Neural crest cell (in vitro differentiated cells): ENCODE measurements around the gene CFDP1. TPM values are rescaled to one million over a fixed set of nuclear protein-coding genes. Genes with fewer than 3 reads are reported as not detected.
"Not testable (repeated sequence)": the region's sequence is repeated elsewhere in the genome, so short reads cannot be mapped to it uniquely, and the experiment has no call there.

Experiments
- DNase-seq: peaks from one replicate; pipeline ENCODE4 v3.0.0; 2021; ENCODE audit warnings: low read depth, mixed read lengths, low spot score
- H3K27ac Mint-ChIP-seq: one replicate; pipeline ENCODE4 v1.8.0; 2021; ENCODE audit warnings: mild to moderate bottlenecking, mixed read lengths; ENCODE audit not compliant: unreplicated experiment
- H3K27me3 Mint-ChIP-seq: 2 replicates; pipeline ENCODE4 v1.8.0; 2021; ENCODE audit warnings: low read depth, mild to moderate bottlenecking, mixed read lengths
- H3K36me3 Mint-ChIP-seq: 2 replicates; pipeline ENCODE4 v1.8.0; 2021; ENCODE audit warnings: low read depth, mild to moderate bottlenecking, mixed read lengths
- H3K4me1 Mint-ChIP-seq: 2 replicates; pipeline ENCODE4 v1.8.0; 2021; ENCODE audit warnings: mixed read lengths
- H3K4me3 Mint-ChIP-seq: one replicate; pipeline ENCODE4 v1.8.0; 2021; ENCODE audit warnings: mild to moderate bottlenecking, mixed read lengths
- H3K9me3 Mint-ChIP-seq: 2 replicates; pipeline ENCODE4 v1.8.0; 2021; ENCODE audit warnings: mixed read lengths
- total RNA-seq: library from RNA; stranded (reverse); gene quantifications from 2 replicates; pipeline ENCODE4 v1.2.1, GENCODE V29; 2021
- TF ChIP-seq, protein P1 (sequence below): fragments of 200-600 bp; sonication (generic); conservative IDR thresholded peaks from 2 replicates; pipeline ENCODE4 v1.5.0; 2021; ENCODE audit warnings: antibody characterized with exemption, mild to moderate bottlenecking

Gene CFDP1
- total RNA-seq, 1 donor from 2014 or later, result 99.8 TPM

GRCh38 chr16:75288181-75288580 lies 145.1 kb downstream of the CFDP1 start:
- H3K4me1 Mint-ChIP-seq, result peaks cover 5% of the 10 kb centered on the region
- TF ChIP-seq, protein P1, sequence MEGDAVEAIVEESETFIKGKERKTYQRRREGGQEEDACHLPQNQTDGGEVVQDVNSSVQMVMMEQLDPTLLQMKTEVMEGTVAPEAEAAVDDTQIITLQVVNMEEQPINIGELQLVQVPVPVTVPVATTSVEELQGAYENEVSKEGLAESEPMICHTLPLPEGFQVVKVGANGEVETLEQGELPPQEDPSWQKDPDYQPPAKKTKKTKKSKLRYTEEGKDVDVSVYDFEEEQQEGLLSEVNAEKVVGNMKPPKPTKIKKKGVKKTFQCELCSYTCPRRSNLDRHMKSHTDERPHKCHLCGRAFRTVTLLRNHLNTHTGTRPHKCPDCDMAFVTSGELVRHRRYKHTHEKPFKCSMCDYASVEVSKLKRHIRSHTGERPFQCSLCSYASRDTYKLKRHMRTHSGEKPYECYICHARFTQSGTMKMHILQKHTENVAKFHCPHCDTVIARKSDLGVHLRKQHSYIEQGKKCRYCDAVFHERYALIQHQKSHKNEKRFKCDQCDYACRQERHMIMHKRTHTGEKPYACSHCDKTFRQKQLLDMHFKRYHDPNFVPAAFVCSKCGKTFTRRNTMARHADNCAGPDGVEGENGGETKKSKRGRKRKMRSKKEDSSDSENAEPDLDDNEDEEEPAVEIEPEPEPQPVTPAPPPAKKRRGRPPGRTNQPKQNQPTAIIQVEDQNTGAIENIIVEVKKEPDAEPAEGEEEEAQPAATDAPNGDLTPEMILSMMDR, result no peak
- H3K4me3 Mint-ChIP-seq, result no peak overlapping the region
- no peak for DNase-seq
- H3K27ac Mint-ChIP-seq, result peak overlapping the region; percentile 73
- peaks cover 16% of the 10 kb centered on the region for H3K36me3 Mint-ChIP-seq
- no peaks in the 10 kb centered on the region for H3K27me3 Mint-ChIP-seq
- H3K9me3 Mint-ChIP-seq, result no peaks in the 10 kb centered on the region

DNA sequence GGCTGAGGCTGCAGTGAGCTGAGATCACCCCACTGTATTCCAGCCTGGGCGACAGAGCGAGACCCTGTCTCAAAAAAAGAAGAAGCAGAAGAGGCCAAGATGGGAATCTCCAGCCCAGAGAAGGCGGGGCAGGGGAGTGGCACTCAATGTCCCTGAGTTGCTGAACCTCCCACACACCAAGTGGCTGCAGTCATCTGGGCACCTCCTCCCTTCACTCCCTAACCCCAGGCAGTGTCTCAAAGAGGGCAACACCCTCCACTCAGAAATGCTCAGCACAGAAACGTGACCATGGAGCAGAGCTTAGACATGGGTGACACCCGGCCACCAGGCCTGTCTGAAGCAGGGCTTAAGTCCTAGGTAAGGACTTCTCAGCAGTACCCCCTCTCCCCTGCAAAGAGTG lies 145.6 kb downstream of the CFDP1 start:
- H3K4me3 Mint-ChIP-seq, result no peak overlapping the region
- TF ChIP-seq, protein P1, result no peak
- peaks cover 5% of the 10 kb centered on the region for H3K4me1 Mint-ChIP-seq
- H3K36me3 Mint-ChIP-seq, result peaks cover 16% of the 10 kb centered on the region
- H3K9me3 Mint-ChIP-seq, result no peaks in the 10 kb centered on the region
- H3K27ac Mint-ChIP-seq, result no peak overlapping the region
- DNase-seq, result no peak
- no peaks in the 10 kb centered on the region for H3K27me3 Mint-ChIP-seq

DNA sequence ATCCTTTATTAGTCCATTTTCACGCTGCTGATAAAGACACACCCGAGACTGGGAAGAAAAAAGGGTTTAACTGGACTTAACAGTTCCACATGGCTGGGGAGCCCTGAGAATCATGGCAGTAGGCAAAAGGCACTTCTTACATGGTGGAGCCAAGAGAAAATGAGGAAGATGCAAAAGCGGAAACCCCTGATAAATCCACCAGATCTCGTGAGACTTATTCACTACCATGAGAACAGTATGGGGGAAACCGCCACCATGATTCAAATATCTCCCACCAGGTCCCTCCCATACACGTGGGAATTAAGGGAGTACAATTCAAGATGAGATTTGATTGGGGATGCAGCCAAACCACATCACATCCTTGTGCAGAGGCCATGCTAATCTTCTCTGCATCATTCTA lies 146.9 kb downstream of the CFDP1 start:
- DNase-seq, result no peak
- Mint-ChIP-seq H3K27me3 (no peaks in the 10 kb centered on the region), H3K4me3 (no peak overlapping the region), H3K9me3 (no peaks in the 10 kb centered on the region), H3K4me1 (peaks cover 5% of the 10 kb centered on the region), H3K27ac (peak overlapping the region; percentile 81), H3K36me3 (peaks cover 9% of the 10 kb centered on the region)
- TF ChIP-seq, protein P1, result no peak

DNA sequence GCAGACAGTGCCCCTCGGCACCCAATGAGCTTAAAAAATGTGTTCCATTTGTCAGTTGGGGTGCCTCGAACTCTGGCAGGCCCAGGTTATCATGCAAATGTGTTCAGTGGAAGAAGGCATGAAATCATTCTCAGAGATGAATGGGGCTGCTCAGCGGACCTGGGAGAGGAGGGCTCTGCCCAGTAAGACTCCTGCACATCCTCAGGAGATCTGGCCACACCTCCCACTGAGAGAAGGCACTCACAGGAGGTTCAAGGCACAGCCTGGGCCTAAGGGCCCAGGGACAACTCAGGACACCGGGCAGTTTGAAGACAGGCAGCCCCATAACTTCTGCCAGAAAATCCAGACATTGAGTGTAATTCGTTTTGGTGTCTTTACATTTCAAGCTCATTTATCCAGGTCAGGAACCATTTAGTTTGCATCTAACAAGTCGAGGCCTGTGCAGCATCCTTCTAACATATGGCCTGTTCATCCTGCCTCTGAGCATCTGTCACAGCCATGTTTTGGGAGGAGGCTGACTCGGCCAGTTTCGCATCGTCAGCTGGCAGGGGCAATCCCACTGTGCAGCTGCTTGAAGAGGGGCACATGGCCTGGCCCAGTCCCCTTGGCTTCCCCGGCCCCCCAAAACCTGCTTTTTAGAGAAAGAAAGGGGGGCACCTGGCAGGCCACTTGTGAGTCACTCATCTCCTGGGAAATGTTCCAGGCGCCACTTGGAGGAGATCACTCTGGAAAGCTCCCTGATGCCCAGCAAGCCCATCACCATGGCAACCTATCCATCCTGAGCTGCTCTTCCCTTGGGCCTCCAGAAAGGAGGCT lies 150.6 kb downstream of the CFDP1 start:
- no peak for DNase-seq
- Mint-ChIP-seq H3K27ac (peak overlapping the region; percentile 75), H3K27me3 (no peaks in the 10 kb centered on the region), H3K4me1 (peaks cover 10% of the 10 kb centered on the region), H3K36me3 (peaks cover 6% of the 10 kb centered on the region), H3K4me3 (no peak overlapping the region), H3K9me3 (no peaks in the 10 kb centered on the region)
- TF ChIP-seq, protein P1, result no peak

DNA sequence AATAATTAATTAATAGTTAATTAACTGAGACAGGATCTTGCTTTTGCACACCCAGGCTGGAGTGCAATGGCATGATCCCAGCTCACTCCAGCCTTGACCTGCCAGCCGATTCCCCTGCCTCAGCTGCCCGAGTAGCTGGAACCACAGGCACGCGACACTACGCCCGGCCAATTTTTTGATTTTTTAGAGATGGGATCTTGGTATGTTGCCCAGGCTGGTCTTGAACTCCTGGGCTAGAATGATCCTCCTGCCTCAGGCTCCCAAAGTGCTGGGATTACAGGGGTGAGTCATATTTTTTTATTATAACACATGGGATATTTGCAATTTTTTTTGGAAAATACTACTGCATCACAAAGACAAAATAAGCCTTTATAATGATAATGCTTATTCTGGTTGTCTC lies 151.5 kb downstream of the CFDP1 start:
- Mint-ChIP-seq H3K36me3 (peaks cover 6% of the 10 kb centered on the region), H3K9me3 (no peaks in the 10 kb centered on the region), H3K27me3 (no peaks in the 10 kb centered on the region), H3K4me1 (peaks cover 5% of the 10 kb centered on the region), H3K27ac (no peak overlapping the region), H3K4me3 (no peak overlapping the region)
- TF ChIP-seq, protein P1, result no peak
- no peak for DNase-seq

DNA sequence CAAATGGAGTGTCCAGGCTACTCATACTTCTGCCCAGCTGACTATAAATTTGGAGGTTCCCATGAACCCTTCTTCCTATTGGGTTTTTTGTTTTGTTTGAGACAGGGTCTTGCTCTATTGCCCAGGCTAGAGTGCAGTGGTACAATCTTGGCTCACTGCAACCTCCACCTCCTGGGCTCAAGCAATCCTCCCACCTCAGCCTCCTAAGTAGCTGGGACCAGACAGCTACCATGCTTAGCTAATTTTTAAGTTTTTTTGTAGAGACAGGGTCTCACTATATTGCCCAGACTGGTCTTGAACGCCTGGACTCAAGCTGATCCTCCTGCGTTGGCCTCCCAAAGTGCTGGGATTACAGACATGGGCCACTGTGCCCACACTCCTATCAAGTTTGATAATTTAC lies 152.3 kb downstream of the CFDP1 start:
- not testable (repeated sequence) for H3K9me3 Mint-ChIP-seq, DNase-seq, H3K27ac Mint-ChIP-seq, H3K27me3 Mint-ChIP-seq, H3K4me1 Mint-ChIP-seq, H3K4me3 Mint-ChIP-seq, H3K36me3 Mint-ChIP-seq
